ENCODE measurements around the gene CDC25A. TPM values are rescaled to one million over a fixed set of nuclear protein-coding genes. Genes with fewer than 3 reads are reported as not detected.
A peak's percentile ranks its signal among the peaks of the same experiment; 100 is the strongest.

CDC25A gene
- total and polyA plus RNA-seq, 2 of the 13 experiments (the other 11 are each of a cell fraction or from before 2014, with no cell fraction given), result 7.9 to 45.4 TPM

GRCh38 chr3:48232734-48233133 is 44.5 kb upstream of the CDC25A start (continued):
- TF ChIP-seq MNT (IDR thresholded peaks at IDR 0.05), result no peak
- no peak for TF ChIP-seq ZSCAN30 (CRISPR knock-in tag; IDR thresholded peaks at IDR 0.05)
- peak; percentile 74; the same call in 1 of the 2 replicates for TF ChIP-seq MIXL1 (CRISPR knock-in tag; IDR thresholded peaks at IDR 0.05)
- TF ChIP-seq PHF8 (CRISPR knock-in tag; IDR thresholded peaks at IDR 0.05), result no peak
- TF ChIP-seq KDM2A (CRISPR knock-in tag; IDR thresholded peaks at IDR 0.05; ENCODE audit: borderline replicate concordance, low read depth), result peak; percentile 49; the same call in 1 of the 2 replicates
- peak; percentile 71; the same call in 1 of the 2 replicates for TF ChIP-seq MAZ (IDR thresholded peaks at IDR 0.05; ENCODE audit: borderline replicate concordance, low read depth, low read length)
- TF ChIP-seq MAZ (CRISPR knock-in tag; IDR thresholded peaks at IDR 0.05; ENCODE audit: low read depth), result no peak; the same call in 1 of the 2 replicates
- no peak for TF ChIP-seq ONECUT2 (CRISPR knock-in tag; IDR thresholded peaks at IDR 0.05)
- TF ChIP-seq POLR2G (IDR thresholded peaks at IDR 0.05; ENCODE audit: low read depth, low read length), result 0 out of 2 replicates have a peak, but pooled peaks have one; percentile 30
- TF ChIP-seq RFXANK (CRISPR knock-in tag; IDR thresholded peaks at IDR 0.05), result no peak
- peak; percentile 50; the same call in 1 of the 2 replicates for TF ChIP-seq THRA (CRISPR knock-in tag; IDR thresholded peaks at IDR 0.05; ENCODE audit: borderline replicate concordance)
- no peak for TF ChIP-seq MXD4 (CRISPR knock-in tag; IDR thresholded peaks at IDR 0.05)
- no peak for TF ChIP-seq POLR2AphosphoS2 (IDR thresholded peaks at IDR 0.05; ENCODE audit: low read depth, low read length)
- no peak for TF ChIP-seq MLXIP (CRISPR knock-in tag; IDR thresholded peaks at IDR 0.05; ENCODE audit: borderline replicate concordance)
- no peak for TF ChIP-seq GATA4 (IDR thresholded peaks at IDR 0.05; ENCODE audit: borderline replicate concordance, low read depth)
- TF ChIP-seq NONO (IDR thresholded peaks at IDR 0.05), result no peak
- no peak for TF ChIP-seq NONO (CRISPR knock-in tag; conservative IDR thresholded peaks at IDR 0.05)
- TF ChIP-seq U2AF2 (IDR thresholded peaks at IDR 0.05; ENCODE audit: low read depth, low read length), result no peak
- peak; percentile 43; the same call in 1 of the 2 replicates for TF ChIP-seq TARDBP (CRISPR knock-in tag; IDR thresholded peaks at IDR 0.05)
- no peak for TF ChIP-seq MTA3 (CRISPR knock-in tag; IDR thresholded peaks at IDR 0.05)
- TF ChIP-seq MAFG (CRISPR knock-in tag; IDR thresholded peaks at IDR 0.05), result no peak
- no peak for TF ChIP-seq ZMAT3 (CRISPR knock-in tag; conservative IDR thresholded peaks at IDR 0.05)
- peak; percentile 73; the same call in 1 of the 2 replicates for TF ChIP-seq BORCS8-MEF2B (CRISPR knock-in tag; IDR thresholded peaks at IDR 0.05)
- no peak for TF ChIP-seq ZNF343 (CRISPR knock-in tag; IDR thresholded peaks at IDR 0.05)
- TF ChIP-seq ZNF784 (CRISPR knock-in tag; IDR thresholded peaks at IDR 0.05; ENCODE audit: borderline replicate concordance), result 0 out of 2 replicates have a peak, but pooled peaks have one; percentile 47
- peak; percentile 50; the same call in 1 of the 2 replicates for TF ChIP-seq PRMT3 (CRISPR knock-in tag; IDR thresholded peaks at IDR 0.05; ENCODE audit: borderline replicate concordance, low read depth)
- TF ChIP-seq RAD21 (CRISPR knock-in tag; IDR thresholded peaks at IDR 0.05), result peak; percentile 82
